Measurements from ENCODE around the gene KLF7.
A peak's percentile ranks its signal among the peaks of the same experiment; 100 is the strongest.

The KLF7 gene

DNA sequence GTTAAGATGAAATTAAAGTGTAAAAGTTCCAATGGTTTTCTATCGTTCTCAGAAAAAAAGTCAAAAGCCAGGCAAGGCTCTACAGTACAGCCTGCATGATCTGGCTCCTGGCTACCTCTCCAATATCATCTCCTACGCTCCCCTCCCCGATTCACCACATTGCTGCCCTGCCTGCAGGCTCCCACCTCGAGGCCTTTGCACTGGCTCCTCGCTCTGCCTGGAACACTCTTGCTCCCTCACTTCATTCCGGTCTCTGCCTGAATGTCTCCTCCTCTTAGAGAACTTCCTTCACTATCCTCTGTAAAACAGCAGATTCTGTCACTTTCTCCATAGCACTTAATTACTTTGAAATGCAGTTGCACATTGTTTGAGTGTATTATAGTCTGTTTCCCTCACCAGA is 72.5 kb downstream of the KLF7 start:
- no peak for DNase-seq (ENCODE audit: low read depth in 3 of 3)

DNA sequence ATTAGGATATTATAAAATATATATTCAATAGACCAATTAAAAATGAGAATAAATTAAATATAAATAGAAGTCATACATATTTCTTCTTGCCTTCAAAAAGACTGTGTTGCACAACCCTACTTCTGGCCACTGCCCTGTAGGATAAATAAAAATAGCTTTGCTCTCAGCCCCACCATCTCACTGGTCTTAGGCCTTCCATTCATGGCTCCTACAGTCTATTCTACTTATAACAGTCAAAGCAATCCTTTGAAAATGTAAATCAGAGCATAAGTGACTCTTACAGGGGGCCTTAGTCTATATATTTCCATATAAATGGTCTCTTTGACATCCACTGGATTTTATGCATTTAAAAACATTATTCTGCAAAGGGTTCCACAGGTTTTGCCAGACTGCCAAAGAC is 72.9 kb downstream of the KLF7 start:
- no peak for DNase-seq (ENCODE audit: low read depth in 3 of 3)

DNA sequence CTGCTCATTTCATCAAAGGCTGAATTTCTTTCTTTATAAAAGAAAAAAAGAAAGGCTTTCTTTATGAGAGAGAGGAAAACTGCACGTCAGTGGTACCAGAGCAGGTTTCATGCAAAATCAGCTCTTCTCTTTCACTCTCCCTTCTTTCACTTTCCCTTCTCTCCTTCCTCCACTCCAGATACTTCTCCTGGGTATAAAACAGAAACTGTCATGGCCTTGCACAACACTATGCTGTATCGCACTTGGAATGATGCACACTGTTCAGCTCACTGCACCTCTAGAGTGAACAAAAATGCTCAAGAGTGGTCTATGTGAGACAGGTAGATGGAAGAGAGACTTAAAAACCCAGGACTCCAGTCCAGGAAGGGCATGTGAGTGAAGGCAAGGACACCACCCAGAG is 73.8 kb downstream of the KLF7 start:
- no peak for DNase-seq (ENCODE audit: low read depth in 3 of 3)

DNA sequence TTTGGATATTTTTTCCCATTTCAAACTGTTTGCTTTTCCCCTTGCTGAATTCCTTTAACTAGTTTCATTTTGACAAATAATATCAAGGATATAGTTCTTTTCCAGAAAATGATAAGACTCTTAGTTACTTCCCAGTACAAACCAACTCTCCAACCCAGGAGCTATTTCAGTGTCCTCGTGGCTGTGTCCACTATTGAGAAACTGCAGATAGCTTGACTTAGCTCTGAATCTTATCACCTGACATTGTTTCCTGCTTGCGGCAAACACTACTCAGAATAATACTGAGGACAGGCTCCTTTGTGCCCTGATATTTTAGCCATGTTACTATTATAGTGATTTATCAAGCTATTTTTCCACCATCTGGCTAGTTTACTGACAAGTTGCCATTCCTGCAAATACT is 74.6 kb downstream of the KLF7 start:
- DNase-seq (ENCODE audit: low read depth in 3 of 3): no peak

DNA sequence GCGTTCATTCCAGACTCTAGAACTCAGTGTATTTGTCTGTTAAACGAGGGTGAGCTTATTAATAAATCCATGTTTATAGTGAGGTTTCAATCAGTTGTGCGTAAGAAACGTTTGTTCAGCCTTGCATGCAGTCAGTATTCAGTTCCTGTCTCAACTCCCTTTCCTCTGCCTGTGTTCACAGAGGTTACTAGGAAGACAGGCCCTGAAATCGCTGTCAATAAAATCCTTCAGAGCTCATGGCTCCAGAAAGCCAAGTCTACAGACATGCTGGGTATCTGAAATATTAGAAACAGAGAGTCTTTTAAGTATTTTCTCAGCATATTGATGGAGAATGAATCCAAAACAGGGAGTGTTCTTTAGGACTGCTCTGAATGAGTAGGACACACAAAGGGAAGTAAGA is 75.4 kb downstream of the KLF7 start:
- no peak for DNase-seq (ENCODE audit: low read depth in 3 of 3)

DNA sequence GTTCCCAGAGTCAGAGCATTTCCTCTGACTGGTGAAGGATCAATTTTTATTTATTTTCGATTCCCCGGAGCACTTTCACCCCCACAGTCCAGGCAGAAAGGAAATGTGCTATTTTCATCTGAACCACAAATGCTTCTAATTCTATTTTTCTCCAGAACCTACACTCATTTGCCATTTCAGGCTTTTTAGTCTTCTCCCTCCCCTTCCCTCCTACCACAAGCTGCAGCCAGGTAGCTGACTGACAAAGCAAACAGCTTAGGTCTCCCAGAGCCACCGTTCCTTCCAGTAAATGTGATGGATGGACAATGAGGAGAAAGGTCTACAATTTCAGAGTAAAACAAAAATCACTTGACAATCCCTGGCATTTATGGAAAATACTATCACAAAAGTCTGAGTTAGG is 76.9 kb downstream of the KLF7 start:
- DNase-seq (ENCODE audit: low read depth in 3 of 3): no peak

DNA sequence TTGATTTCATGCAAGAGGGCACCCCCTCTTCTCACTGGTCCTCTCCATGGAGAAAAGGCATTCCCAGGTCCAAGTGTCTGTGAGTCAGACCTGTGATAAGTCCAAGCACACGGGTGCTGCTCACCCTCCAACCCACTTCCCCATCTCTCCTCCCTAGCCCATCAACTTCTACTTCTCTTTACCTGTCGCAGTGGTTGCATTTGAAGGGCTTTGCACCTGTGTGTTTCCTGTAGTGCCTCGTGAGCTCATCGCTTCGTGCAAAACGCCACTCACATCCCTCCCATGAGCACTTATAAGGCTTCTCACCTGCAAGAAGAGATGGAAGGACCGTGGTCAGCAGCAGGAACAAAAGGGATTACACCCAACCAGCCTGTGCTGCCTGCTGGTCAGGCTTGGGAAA is 77.5 kb downstream of the KLF7 start:
- DNase-seq (ENCODE audit: low read depth in 3 of 3): no peak

DNA sequence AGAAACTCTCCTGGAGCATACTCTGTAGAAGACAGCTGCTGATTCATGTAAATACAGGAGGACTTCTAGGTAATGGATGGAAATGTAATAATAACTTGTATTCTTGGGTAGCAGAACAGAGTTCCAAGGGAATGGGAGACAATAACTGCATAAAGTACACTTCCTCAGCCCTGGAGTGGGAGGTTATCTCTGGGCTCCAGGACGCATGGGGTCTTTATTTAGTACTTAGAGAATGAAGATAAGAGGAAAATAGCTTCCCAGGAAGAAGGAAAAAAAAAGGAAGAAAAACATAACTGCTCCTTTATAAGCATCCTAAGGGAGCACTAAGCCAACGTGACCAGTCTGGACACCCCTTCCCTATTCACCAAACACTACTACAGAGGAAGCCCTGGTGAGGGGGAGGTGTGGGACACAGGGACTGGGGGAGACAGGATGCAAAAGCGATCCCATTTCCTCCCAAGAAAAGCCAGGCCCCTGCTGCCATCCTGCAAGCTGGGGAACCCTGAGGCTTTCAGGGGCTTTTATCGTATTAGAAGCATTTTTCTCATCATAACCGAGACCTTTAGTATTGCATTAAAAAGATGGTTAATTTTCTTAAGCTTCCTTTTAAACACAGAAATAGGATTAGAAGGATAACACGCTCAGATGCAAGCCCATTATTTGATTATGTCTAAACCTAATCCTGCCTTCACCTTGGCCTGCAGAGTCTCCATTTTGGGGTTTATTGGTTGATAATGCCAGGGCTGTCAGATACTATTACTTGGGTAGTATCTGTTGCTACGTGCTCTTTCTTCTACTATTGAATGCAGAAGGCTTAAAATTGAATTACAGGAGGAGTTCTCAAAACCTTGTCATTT is 78.5 kb downstream of the KLF7 start:
- DNase-seq (ENCODE audit: low read depth in 3 of 3): no peak

DNA sequence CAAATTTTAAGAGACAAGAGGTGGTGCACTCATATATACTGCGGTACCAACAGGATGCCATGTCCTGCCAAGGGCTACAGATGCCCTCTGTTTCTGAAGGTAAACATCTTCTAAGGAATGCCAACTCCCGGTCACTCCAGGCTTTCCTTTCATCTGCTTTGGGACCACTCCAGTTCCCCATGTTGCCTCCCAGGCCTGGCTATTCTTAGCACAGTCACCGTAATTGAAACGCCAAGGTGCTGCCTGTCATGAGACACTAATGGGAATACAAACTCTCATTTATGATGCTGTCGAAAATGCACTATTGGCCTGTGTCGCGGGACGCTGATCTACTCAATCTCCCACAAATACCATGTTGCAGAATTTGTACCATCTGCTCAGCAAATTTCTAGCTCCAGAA is 79.6 kb downstream of the KLF7 start:
- DNase-seq (ENCODE audit: low read depth in 3 of 3): no peak

DNA sequence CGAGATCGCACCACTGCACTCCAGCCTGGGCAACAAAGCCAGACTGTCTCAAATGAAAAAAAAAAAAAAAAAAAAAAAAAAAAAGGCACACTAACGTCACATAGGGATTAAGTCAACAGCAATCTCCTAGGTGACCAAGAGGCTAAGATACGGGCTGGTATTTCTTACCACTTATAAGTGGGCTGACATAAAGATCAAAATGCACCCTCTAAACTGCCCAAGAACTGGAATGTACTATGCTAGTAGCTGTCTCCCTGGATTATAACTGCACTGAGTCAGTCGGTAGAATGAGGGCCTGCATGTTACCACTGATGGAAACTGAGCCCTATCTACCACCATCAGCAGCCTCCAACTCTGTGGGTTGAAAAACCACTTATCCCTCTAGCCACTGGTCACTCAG is 80.6 kb downstream of the KLF7 start:
- DNase-seq (ENCODE audit: low read depth in 3 of 3): no peak

DNA sequence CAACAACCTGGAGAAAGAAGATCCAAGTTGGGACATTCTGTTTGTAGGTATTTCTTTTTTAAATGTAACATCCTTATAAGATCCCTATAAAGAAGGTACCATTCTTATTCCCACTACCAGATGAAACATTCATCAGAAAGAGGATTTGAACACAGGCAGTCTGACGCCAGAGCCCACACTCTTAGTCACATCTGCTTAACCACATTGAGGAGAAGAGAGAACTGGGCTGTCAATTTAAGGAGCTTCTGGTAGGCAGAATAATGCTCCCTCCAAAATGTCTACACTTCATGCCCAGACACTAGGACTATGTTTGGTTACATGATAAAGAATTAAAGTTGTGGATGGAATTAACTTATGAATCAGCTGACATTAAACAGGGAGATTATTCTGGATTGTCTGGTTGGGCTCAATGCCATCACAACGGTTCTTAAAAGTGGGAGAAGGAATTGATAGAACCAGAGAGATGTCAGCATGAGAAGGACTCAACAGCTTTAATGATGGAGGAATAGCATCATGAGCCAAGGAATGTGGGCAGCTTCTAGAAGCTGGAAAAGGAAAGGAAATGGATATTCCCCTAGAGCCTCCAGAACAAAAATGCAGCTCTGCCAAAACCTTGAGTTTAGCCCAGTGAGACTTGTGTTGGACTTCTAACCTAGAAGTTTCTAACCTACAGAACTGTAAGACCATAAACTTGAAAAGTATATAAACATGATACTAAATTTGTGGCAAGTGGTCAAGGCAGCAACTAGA is 82.2 kb downstream of the KLF7 start:
- no peak for DNase-seq (ENCODE audit: low read depth in 3 of 3)

DNA sequence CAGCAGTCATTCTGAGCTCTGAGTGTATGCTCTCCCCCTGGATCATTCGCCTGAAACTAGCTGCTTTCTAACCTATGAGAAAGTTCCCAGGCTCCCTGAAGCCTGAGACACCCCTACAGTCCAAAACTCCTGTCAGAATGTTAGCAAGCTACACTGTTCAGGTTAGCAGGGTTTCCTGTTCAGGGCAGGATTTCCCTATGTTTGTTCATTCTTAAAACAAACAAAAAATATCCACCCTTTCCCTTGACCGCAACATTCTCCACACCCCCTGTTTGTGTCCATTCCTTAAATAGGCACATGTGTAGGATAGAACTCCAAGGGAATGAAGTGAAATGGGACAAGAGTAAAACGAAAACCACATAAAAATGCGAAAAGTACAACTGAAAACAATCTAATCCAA is 83.1 kb downstream of the KLF7 start:
- DNase-seq (ENCODE audit: low read depth in 3 of 3): no peak

DNA sequence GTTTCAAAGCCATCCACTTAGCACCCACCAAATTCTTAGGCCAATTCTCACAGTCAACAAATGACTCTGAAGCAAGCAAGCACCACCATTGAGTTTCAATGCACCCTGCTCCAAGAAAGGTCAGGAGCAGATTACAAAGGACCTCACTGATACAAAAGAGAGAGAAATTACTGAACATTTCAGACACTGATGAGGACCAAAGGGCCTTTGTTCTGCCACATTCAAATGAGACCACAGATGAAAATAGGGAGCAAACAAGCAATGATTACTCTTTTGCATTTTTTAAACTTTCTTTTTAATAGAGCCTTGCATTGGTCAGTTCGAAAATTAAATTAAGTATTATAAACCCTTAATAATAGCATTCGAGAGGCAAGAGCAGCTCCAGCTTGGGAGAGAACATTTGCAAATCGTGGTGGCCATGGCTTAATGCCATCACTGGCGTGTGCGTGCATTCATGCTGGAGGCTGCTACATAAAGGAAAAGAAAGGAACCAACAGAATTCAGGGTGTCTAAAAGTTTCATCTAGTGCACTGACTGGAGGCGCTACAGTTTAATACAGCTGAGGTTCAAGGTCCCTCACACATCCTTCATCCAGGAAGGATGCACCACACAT is 87.5 kb downstream of the KLF7 start:
- no peak for DNase-seq (ENCODE audit: low read depth in 3 of 3)

DNA sequence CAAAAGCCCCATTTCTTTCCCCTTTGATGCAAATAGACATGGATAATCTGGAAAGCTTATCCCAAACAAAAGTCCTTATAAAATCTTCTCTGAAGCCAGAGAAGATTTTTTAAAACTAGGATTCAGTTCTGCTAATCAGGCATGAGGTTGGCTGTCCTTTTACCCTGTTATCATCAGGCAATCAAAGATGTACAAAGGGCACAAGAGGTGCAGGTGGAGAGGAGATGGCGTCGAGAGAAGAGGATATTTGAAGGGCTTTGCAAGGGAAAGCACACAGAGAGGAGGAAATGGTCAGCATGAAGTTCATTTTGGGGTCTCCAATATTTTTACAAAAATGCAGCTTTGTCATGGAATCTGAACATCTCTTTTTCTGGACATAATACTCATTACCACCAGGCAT is 88.5 kb downstream of the KLF7 start:
- DNase-seq (ENCODE audit: low read depth in 3 of 3): no peak

DNA sequence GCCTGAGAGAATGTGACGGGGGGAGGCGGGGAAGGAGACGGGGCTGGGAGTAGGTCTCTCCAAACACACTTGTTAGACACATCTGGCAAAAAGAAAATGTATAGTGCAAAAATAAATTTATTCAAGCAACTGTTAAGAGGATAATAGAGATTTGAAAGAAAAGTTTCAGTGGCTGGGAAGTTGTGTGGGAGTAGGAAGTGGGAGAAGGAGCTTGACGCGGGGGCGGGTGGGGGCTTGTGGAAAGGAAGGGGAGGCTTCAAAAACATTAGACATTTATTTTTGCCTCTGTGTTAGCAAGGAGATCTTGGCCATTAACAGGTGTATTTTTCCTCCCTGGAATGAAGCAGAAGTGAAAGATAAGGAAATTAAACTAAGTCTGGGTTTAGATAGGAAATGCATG is 90.3 kb downstream of the KLF7 start:
- no peak for DNase-seq (ENCODE audit: low read depth in 3 of 3)

DNA sequence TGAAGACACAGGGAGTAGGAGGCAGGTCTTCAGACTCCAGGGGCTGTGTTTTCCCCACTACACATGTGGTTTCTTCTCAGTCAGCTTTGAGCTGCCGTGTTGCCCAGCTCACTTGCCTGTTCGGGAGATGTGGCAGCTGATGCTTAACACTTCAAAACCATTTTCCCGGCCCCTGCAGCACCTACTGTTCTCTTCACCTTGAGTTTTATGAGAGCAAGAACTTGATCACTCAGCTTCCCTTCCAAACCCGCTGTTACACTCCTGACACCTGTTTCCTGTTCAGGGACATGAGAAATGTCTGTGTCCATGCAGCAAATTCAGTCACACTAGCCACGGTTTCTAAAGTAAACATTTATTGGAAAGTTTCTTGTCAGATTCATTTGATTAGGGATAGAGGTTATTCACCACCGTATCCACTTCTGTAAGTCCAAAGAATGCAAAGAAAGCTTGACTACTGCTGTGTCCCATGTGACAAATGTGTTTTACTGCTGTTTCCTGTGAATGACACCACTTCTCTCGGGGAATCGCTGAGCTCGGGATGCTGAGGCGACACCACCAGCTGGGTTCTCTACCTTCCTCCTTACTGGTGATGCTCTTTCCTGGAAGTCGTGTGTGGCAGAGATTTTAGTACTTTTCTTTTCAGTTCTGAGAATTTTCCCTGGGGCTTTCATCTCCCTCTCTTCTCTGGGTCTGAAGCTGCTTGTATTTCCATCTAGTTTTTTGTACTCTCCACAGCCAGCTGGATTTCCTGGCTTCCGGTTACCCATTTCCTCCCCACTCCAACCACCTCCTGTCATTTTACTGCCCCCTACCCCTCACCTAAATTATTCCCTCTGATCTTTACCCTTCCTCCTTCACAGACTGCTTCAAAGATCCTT is 91.7 kb downstream of the KLF7 start:
- peak; percentile 9 to 25 (median 15) for DNase-seq (ENCODE audit: low read depth in 3 of 3)

DNA sequence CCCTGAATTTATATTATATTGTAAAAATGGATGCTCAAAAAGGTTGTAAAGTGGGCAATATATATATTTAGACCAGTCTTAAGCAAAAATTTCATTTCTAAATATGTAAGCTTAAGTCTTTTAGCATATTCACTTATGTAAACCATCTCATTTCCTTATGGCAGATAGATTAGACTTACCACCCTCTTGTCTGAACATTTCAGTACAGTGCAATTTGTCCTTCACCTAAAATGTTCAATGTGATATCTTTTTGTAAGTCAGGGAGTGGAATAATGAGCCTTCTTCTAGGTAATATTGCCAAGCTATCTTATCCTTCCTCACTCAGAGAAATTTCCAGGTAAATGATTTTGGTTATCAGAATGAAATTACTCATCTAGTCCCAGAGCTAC is 92.3 kb downstream of the KLF7 start:
- no peak for DNase-seq (ENCODE audit: low read depth in 3 of 3)

DNA sequence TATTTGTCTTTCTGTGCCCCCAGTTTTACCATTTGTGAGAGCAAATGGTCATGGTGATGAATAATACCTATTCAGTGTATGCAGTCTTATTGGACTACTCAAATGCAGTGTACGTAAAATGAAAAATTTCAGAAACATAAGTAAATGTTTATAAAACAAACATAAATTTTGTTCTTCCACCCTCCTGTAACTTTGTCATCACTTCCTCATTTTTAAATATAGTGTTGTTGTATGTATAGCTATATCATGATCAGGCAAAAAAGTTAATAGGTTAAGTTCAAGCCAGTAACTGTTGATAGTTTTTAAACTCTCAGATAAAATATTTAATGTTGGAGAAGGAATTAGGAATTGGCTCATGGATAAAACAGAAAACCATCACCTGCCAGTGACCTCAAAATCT is 93.2 kb downstream of the KLF7 start:
- DNase-seq (ENCODE audit: low read depth in 3 of 3): no peak

DNA sequence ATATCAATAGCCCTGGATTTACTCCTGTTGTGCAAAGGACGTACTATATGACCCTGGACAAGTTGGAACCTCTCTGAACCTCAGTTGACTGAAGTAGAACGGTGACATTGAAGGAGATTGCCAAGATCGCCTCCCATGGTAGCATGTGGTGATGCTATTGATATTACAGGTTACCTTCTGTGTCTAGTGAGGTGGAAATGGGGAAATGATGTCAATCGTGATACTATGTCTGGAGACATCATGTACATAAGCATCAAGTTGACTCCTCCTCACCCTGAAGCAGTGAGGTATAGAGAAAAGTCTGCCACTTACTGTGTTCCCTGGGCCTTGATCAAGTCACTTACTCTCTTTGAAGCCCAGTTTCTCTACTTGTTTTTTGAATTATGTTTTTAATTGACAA is 93.9 kb downstream of the KLF7 start:
- DNase-seq (ENCODE audit: low read depth in 3 of 3): no peak

DNA sequence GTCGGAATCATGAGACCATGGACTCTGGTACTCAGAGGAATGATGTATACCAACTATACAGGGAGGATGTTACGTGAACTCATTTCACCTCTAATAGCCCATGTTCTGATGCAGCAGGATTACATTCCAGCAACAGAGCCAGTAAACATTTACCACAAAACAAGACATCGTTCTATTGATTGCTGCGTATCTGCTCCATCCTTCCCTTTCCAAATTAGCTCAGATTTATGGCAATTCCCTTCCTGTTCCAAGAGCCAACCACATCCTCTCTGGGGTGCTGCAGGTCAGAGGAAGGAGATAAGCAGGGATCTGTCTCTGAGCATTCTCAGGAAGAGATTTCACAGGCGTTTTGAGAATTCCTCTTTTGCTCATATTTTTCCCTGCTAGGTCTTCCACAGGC is 98.3 kb downstream of the KLF7 start:
- DNase-seq (ENCODE audit: low read depth in 3 of 3): no peak

DNA sequence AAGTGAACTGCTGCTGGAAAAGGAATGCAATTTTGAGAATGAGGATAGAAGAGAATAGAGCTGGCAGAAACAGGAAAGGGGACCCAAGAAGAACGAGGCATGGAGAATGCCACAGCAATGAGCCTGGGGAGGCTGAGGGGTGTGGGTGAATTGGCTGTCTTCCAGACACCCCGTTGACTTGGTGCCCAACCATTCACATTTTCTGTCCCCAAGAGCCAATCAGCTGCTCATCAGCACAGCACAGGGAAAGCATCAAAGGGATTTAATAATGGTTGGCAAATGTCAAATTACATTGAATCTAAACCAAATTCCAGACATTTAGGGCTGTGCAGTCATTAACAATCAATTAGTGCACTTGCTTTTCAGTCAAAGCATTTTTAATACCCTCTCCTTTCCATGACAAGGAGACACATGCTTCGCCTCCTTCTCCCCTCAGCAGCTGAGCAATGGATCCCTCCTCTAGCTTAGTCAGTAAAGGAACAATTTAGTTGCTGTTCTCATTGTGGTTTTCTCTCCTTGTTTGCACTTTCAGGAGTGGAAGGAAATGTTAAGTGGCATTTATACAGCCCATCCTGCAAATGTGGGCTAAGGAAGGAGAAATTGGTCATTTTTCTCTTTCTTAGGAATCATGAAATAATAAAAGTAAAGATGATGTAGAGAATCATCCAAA is 98.8 kb downstream of the KLF7 start:
- DNase-seq (ENCODE audit: low read depth in 3 of 3): no peak

Measured in stimulated activated CD4-positive, alpha-beta T cell treated with anti-CD3 and anti-CD28 coated beads, TNF-alpha, amount 100 ng/mL, for 4 hours (primary cell).